Ascending aorta (tissue), 2 donors: ENCODE data around the gene ABCA4. TPM values are rescaled to one million over a fixed set of nuclear protein-coding genes. Genes with fewer than 3 reads are reported as not detected.

ENCODE experiments used
- DNase-seq, 2 donors: peaks; one replicate each; pipeline ENCODE4 v3.0.0-alpha.2; 2019; ENCODE audit warnings: low spot score in 2 of 2
- H3K27ac ChIP-seq, 2 donors: fragments of 200-600 bp; sonication (generic); one replicate each; pipeline ENCODE4 v1.5.1; 2016 to 2017; ENCODE audit warnings: mild to moderate bottlenecking in 1 of 2
- H3K27me3 ChIP-seq: fragments of 200-600 bp; sonication (generic); one replicate; pipeline ENCODE4 v1.5.1; 2017
- H3K36me3 ChIP-seq, 2 donors: fragments of 200-600 bp; sonication (generic); one replicate each; pipeline ENCODE4 v1.5.1; 2016
- H3K4me1 ChIP-seq, 2 donors: fragments of 200-600 bp; sonication (generic); one replicate each; pipeline ENCODE4 v1.5.1; 2016 to 2017; ENCODE audit warnings: mild to moderate bottlenecking in 1 of 2
- H3K4me3 ChIP-seq, 2 donors: fragments of 200-600 bp; sonication (generic); one replicate each; pipeline ENCODE4 v1.5.1; 2016 to 2017; ENCODE audit warnings: mild to moderate bottlenecking in 1 of 2
- H3K9me3 ChIP-seq, 2 donors: fragments of 200-600 bp; sonication (generic); one replicate each; pipeline ENCODE4 v1.5.1; 2016
- CTCF ChIP-seq, 3 experiments: fragments of 200-600 bp in 2 of 3; fragments of 450-650 bp in 1 of 3; sonication (generic) in 2 of 3; IDR thresholded peaks; one replicate each; pipeline ENCODE4 v1.5.1; 2016 to 2019; ENCODE audit warnings: antibody characterized with exemption in 3 of 3, mild to moderate bottlenecking in 1 of 3, moderate library complexity in 1 of 3
- intact Hi-C: fragments of 100-400 bp; cut with DNase I; formaldehyde crosslinking; loops from one replicate; pipeline ENCODE4 v1.15.1; 2023
- total RNA-seq: library from RNA; depleted of rRNA; stranded (reverse); fragments of >200 nt; gene quantifications from one replicate; pipeline ENCODE4 v1.1.0, GENCODE V29; 2016

The ABCA4 gene
- total RNA-seq, 1 donor from 2014 or later, result not detected

- Histone ChIP-seq H3K4me1 (peaks cover 0 to under 1% of the 10 kb centered on the region in 2 donors), H3K9me3 (no peaks in the 10 kb centered on the region), H3K27ac (no peak overlapping the region), H3K4me3 (no peak overlapping the region), H3K27me3 (no peaks in the 10 kb centered on the region), H3K36me3 (no peaks in the 10 kb centered on the region)
- intact Hi-C loops, result no loop called here
- no peak for TF ChIP-seq CTCF (IDR thresholded peaks at IDR 0.05)
- DNase-seq, result no peak
These were observed 87.1 kb downstream of the ABCA4 start for GRCh38 chr1:94033849-94034248.

GRCh38 chr1:94032637-94033036, 88.3 kb downstream of the ABCA4 start:
- intact Hi-C loops, result no loop called here
- no peaks in the 10 kb centered on the region for H3K27me3 ChIP-seq
- DNase-seq, result no peak
- no peaks in the 10 kb centered on the region for H3K36me3 ChIP-seq
- no peaks in the 10 kb centered on the region for H3K9me3 ChIP-seq
- no peaks in the 10 kb centered on the region for H3K4me1 ChIP-seq
- H3K27ac ChIP-seq, result no peak overlapping the region
- no peak for TF ChIP-seq CTCF (IDR thresholded peaks at IDR 0.05)
- no peak overlapping the region for H3K4me3 ChIP-seq

GRCh38 chr1:94031591-94031990, 89.4 kb downstream of the ABCA4 start:
- no peak overlapping the region for H3K4me3 ChIP-seq
- intact Hi-C loops, result no loop called here
- H3K36me3 ChIP-seq, result no peaks in the 10 kb centered on the region
- TF ChIP-seq CTCF (IDR thresholded peaks at IDR 0.05), result no peak
- H3K27ac ChIP-seq, result no peak overlapping the region
- no peaks in the 10 kb centered on the region for H3K9me3 ChIP-seq
- no peak for DNase-seq
- H3K4me1 ChIP-seq, result no peaks in the 10 kb centered on the region
- no peaks in the 10 kb centered on the region for H3K27me3 ChIP-seq

DNA sequence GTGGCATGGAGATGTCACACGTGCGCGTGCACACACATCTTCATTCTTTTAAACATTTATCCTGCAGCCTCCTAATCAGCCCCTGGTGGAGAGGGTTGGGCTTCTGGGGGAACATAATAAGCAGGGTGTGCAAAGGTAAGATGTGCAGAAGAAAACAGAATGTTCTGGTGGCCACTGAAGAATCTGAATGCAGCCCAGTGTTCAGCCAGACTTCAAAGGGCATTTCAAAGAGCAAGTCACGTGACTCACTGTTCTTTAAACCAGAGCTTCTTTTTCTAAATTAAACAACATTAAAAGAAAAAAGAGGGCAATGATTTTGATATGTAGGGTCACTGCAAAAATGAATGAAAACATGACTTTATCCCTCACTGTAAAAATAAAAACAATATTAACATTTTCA, 89.8 kb downstream of the ABCA4 start:
- no peak for TF ChIP-seq CTCF (IDR thresholded peaks at IDR 0.05)
- Histone ChIP-seq H3K27ac (no peak overlapping the region), H3K4me1 (peaks cover 0 to 2% of the 10 kb centered on the region in 2 donors), H3K36me3 (no peaks in the 10 kb centered on the region), H3K9me3 (no peaks in the 10 kb centered on the region), H3K4me3 (no peak overlapping the region), H3K27me3 (no peaks in the 10 kb centered on the region)
- intact Hi-C loops, result no loop called here
- no peak for DNase-seq

- Histone ChIP-seq H3K9me3 (no peaks in the 10 kb centered on the region), H3K36me3 (no peaks in the 10 kb centered on the region), H3K4me3 (no peak overlapping the region), H3K4me1 (peaks cover 0 to 5% of the 10 kb centered on the region in 2 donors), H3K27me3 (no peaks in the 10 kb centered on the region), H3K27ac (no peak overlapping the region)
- no peak for TF ChIP-seq CTCF (IDR thresholded peaks at IDR 0.05)
- intact Hi-C loops, result no loop called here
- DNase-seq, result no peak
These were observed 91.6 kb downstream of the ABCA4 start for GRCh38 chr1:94029130-94029993.
